HG02571 (cell line): ENCODE data around the gene CASP1.

Source experiments
- ATAC-seq: cut with Tn5 transposase; IDR thresholded peaks from one replicate; pipeline ENCODE4 v1.9.1; 2021; ENCODE audit warnings: mild to moderate bottlenecking, moderate library complexity; ENCODE audit not compliant: unreplicated experiment

The CASP1 gene

DNA sequence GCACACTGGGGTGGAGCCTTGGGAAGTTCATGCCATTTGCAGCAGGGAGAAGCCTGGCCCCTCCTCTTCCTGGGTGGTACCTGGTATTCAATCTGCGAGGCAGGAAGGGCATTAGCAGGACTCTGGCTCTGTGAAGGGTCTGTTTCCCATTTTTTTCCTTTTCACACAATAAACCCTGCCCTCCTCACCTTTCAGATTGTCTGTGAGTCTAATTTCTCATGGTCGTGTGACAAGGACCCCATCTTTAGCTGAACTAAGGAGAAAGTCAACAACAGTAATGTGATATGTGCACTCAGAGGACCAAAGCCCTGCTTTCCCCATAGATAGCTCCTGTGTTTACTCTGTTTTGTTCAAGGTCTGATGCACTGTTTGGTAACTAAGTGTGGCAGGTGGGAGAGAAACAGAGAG is 39.9 kb downstream of the CASP1 start:
- no peak for ATAC-seq

DNA sequence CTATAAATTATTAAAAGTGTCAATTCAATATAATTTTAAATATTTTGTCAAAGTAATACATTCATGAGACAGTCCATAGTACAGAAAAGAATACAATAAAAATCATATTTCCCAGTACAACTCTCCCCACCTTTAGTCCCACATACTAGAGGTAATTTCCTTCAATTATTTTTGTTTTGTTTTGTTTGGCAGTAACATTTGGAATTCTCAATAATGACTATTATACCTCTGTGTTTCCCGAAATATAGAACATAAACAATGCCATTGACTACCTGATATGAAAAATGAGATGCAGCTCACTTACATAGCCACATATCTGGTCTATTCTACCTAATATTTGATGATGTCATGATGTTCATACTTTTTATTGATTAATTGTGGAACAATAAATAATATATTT is 42.2 kb downstream of the CASP1 start:
- ATAC-seq, result no peak

DNA sequence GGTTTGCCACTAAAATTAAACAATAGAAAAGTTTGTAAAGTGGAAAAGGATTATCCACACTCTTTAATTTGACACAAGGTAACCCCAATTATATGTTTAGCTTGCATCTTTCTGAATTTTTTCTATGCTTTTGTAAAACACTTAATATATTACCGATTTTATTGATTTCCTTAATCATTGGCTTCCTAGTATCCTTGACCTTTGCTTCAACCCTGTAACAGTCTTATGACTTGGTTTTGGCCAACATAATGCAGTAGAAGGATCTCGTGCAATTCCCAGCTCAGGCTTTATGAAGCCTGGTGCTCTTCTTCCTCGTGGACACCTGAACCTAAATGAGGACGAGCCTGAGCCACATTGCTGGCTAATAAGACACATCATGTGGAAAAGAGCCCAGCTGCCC is 43.0 kb downstream of the CASP1 start:
- ATAC-seq, result no peak

DNA sequence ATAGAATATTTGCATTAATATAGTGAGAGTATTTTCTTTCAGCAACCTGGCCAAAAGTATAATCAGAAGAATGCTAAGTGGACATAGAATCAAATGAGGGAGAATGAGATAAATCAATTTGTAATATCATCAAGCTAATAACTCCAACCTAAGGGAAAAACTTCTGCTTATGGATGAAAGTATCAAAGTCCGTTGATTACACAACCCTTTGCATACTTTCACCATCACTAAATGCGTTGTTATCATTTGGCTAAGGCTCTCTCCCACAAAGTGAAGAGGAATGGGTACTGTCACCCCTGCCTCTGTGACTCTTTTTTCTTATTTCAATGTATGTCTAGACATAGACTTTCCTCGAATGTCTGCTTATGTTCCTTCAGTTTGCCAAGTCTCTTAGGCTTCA is 50.1 kb downstream of the CASP1 start:
- ATAC-seq, result no peak

DNA sequence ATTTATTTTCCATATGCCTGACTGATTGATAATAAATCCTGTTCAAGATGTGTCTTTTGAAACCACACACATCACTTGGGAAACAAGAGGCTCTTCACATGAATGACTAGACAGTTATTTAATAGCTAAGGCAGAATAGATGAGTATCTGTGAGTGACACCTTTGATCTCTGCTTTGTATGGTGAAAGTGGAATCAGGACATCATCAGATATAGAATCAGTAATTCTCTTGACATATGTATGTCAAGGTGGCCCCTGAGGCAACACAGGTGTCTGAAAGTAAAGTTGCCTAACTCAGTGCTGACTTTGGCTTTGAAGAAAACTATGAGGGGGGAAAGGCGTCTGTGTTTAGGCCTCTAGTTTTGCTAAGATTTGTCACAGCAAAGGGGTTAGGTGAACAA is 55.1 kb downstream of the CASP1 start:
- no peak for ATAC-seq
